ENCODE measurements around the gene WASHC4.

Gene WASHC4

DNA sequence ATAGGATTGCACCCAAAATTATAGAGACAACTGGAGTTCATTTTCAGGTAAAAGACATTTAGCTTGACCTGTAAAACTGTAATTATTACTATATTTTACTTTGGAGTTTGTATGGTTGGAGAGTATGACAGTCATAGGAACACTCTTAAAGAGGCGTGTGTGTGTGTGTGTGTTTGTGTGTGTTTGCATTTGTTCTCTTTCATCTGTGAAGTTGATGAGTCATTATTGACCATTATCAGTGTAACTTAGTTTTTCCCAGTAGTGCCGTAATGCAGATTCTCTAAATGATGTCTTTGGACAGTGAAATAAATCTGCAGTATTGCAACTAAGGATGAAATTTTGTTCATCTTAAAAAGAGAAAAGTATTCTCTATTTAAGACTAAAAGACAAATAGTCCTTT lies 13.0 kb downstream of the WASHC4 start:
- no peak overlapping the region for H3K4me3 ChIP-seq (ENCODE audit: severe bottlenecking)
- H3K4me1 ChIP-seq (ENCODE audit: insufficient read depth, poor library complexity, severe bottlenecking): no peaks in the 10 kb centered on the region
- DNase-seq (ENCODE audit: low spot score): no peak
- no peaks in the 10 kb centered on the region for H3K27me3 ChIP-seq (ENCODE audit: insufficient read depth, poor library complexity, severe bottlenecking)
- H3K9me3 ChIP-seq (ENCODE audit: severe bottlenecking): no peaks in the 10 kb centered on the region
- no peak overlapping the region for H3K27ac ChIP-seq (ENCODE audit: poor library complexity, severe bottlenecking)
- TF ChIP-seq, protein P1, sequence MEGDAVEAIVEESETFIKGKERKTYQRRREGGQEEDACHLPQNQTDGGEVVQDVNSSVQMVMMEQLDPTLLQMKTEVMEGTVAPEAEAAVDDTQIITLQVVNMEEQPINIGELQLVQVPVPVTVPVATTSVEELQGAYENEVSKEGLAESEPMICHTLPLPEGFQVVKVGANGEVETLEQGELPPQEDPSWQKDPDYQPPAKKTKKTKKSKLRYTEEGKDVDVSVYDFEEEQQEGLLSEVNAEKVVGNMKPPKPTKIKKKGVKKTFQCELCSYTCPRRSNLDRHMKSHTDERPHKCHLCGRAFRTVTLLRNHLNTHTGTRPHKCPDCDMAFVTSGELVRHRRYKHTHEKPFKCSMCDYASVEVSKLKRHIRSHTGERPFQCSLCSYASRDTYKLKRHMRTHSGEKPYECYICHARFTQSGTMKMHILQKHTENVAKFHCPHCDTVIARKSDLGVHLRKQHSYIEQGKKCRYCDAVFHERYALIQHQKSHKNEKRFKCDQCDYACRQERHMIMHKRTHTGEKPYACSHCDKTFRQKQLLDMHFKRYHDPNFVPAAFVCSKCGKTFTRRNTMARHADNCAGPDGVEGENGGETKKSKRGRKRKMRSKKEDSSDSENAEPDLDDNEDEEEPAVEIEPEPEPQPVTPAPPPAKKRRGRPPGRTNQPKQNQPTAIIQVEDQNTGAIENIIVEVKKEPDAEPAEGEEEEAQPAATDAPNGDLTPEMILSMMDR (IDR thresholded peaks at IDR 0.05; ENCODE audit: poor library complexity, severe bottlenecking): no peak
- peaks cover 99% of the 10 kb centered on the region for H3K36me3 ChIP-seq (ENCODE audit: low read depth)
- no peak for ATAC-seq (ENCODE audit: low read depth)

DNA sequence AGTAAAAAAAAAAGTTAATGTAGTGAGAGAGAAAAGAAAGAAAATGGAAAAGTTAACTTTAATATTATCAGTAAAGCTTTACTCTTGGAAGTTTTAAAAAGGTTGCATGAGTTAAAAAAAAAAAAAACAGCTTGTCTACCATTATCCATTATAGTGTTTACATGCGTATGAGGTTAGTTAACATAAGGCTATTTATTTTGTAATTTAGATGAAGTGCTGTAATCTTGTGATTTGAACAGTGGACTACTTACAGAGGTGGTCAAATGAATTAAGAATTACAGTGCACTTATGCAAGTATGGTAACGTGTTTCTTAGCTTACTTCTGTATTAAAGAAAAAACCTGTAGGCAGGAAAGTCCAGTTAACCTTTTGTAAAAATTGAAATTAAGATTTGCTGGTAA lies 30.7 kb downstream of the WASHC4 start:
- H3K36me3 ChIP-seq (ENCODE audit: low read depth): peaks cover 91% of the 10 kb centered on the region
- H3K4me3 ChIP-seq (ENCODE audit: severe bottlenecking): no peak overlapping the region
- TF ChIP-seq, protein P1 (IDR thresholded peaks at IDR 0.05; ENCODE audit: poor library complexity, severe bottlenecking): no peak
- H3K9me3 ChIP-seq (ENCODE audit: severe bottlenecking): peaks cover 2% of the 10 kb centered on the region
- no peaks in the 10 kb centered on the region for H3K4me1 ChIP-seq (ENCODE audit: insufficient read depth, poor library complexity, severe bottlenecking)
- H3K27ac ChIP-seq (ENCODE audit: poor library complexity, severe bottlenecking): no peak overlapping the region
- DNase-seq (ENCODE audit: low spot score) (no peak), ATAC-seq (ENCODE audit: low read depth) (no peak)
- H3K27me3 ChIP-seq (ENCODE audit: insufficient read depth, poor library complexity, severe bottlenecking): no peaks in the 10 kb centered on the region

GRCh38 chr12:105141320-105141922 lies 33.9 kb downstream of the WASHC4 start:
- peaks cover 91% of the 10 kb centered on the region for H3K36me3 ChIP-seq (ENCODE audit: low read depth)
- DNase-seq (ENCODE audit: low spot score) (no peak), ATAC-seq (ENCODE audit: low read depth) (no peak)
- no peak overlapping the region for H3K4me3 ChIP-seq (ENCODE audit: severe bottlenecking)
- no peak overlapping the region for H3K27ac ChIP-seq (ENCODE audit: poor library complexity, severe bottlenecking)
- H3K27me3 ChIP-seq (ENCODE audit: insufficient read depth, poor library complexity, severe bottlenecking): no peaks in the 10 kb centered on the region
- peaks cover 2% of the 10 kb centered on the region for H3K9me3 ChIP-seq (ENCODE audit: severe bottlenecking)
- TF ChIP-seq, protein P1 (IDR thresholded peaks at IDR 0.05; ENCODE audit: poor library complexity, severe bottlenecking): no peak
- H3K4me1 ChIP-seq (ENCODE audit: insufficient read depth, poor library complexity, severe bottlenecking): no peaks in the 10 kb centered on the region

- TF ChIP-seq, protein P1 (IDR thresholded peaks at IDR 0.05; ENCODE audit: poor library complexity, severe bottlenecking): no peak
- Histone ChIP-seq H3K4me3 (ENCODE audit: severe bottlenecking) (no peak overlapping the region), H3K27ac (ENCODE audit: poor library complexity, severe bottlenecking) (no peak overlapping the region), H3K36me3 (ENCODE audit: low read depth) (peaks cover 92% of the 10 kb centered on the region), H3K27me3 (ENCODE audit: insufficient read depth, poor library complexity, severe bottlenecking) (no peaks in the 10 kb centered on the region), H3K9me3 (ENCODE audit: severe bottlenecking) (peaks cover 2% of the 10 kb centered on the region), H3K4me1 (ENCODE audit: insufficient read depth, poor library complexity, severe bottlenecking) (no peaks in the 10 kb centered on the region)
- ATAC-seq (ENCODE audit: low read depth) (no peak), DNase-seq (ENCODE audit: low spot score) (no peak)
Measured at GRCh38 chr12:105142259-105142658, 34.7 kb downstream of the WASHC4 start.

- H3K27ac ChIP-seq (ENCODE audit: poor library complexity, severe bottlenecking): no peak overlapping the region
- H3K4me1 ChIP-seq (ENCODE audit: insufficient read depth, poor library complexity, severe bottlenecking): no peaks in the 10 kb centered on the region
- DNase-seq (ENCODE audit: low spot score) (no peak), ATAC-seq (ENCODE audit: low read depth) (no peak)
- H3K27me3 ChIP-seq (ENCODE audit: insufficient read depth, poor library complexity, severe bottlenecking): no peaks in the 10 kb centered on the region
- H3K4me3 ChIP-seq (ENCODE audit: severe bottlenecking): no peak overlapping the region
- peaks cover 89% of the 10 kb centered on the region for H3K36me3 ChIP-seq (ENCODE audit: low read depth)
- TF ChIP-seq, protein P1 (IDR thresholded peaks at IDR 0.05; ENCODE audit: poor library complexity, severe bottlenecking): no peak
- no peaks in the 10 kb centered on the region for H3K9me3 ChIP-seq (ENCODE audit: severe bottlenecking)
Measured at GRCh38 chr12:105156260-105156659, 48.7 kb downstream of the WASHC4 start.
